B cell (primary cell): Measurements from ENCODE around the gene AMACR. TPM values are rescaled to one million over a fixed set of nuclear protein-coding genes. Genes with fewer than 3 reads are reported as not detected.

Experiments used
- ATAC-seq: fragments of 200-7000 bp; cut with Tn5 transposase; one replicate; pipeline ENCODE4 v1.10.0; 2021; ENCODE audit warnings: low read depth, mild to moderate bottlenecking, moderate number of reproducible peaks, moderate library complexity
- CTCF ChIA-PET: fragments of 350-600 bp; sonication (Branson Sonifier 250); formaldehyde crosslinking; loops from one replicate; lab custom pipeline; 2021; ENCODE audit warnings: antibody characterized with exemption, inconsistent platforms; lab: Charles Lee
- POLR2A ChIA-PET: fragments of 350-600 bp; sonication (Branson Sonifier 250); formaldehyde crosslinking; loops from one replicate; lab custom pipeline; 2021; ENCODE audit warnings: antibody characterized with exemption; lab: Charles Lee
- DNase-seq: peaks from one replicate; pipeline ENCODE4 v3.0.0; 2013
- H2AFZ ChIP-seq: 2 replicates; pipeline ENCODE4 v1.6.1; 2012; ENCODE audit warnings: mild to moderate bottlenecking, low read depth, low read length; ENCODE audit not compliant: insufficient read depth, poor library complexity, severe bottlenecking
- H3K27ac ChIP-seq, 2 donors: 1 replicate in 1 of 2; 2 replicates in 1 of 2; pipeline ENCODE4 v1.5.1; 2012 to 2013; ENCODE audit warnings: low read length in 2 of 2, mild to moderate bottlenecking in 2 of 2, moderate library complexity in 1 of 2
- H3K27me3 ChIP-seq, 4 experiments: fragments of 200-600 bp in 1 of 4; sonication (generic) in 1 of 4; replicated peaks in 1 of 4; 1 replicate in 2 of 4; 2 replicates in 2 of 4; pipeline versions ENCODE4 v1.6.1 to v1.7.0; 2013 to 2016; ENCODE audit warnings: low read length in 3 of 4, mild to moderate bottlenecking in 2 of 4, mixed read lengths in 1 of 4, moderate library complexity in 1 of 4; ENCODE audit not compliant: insufficient read depth in 4 of 4, control insufficient read depth in 3 of 4; ENCODE audit errors: control extremely low read depth in 1 of 4
- H3K36me3 ChIP-seq, 2 experiments: replicated peaks in 1 of 2; 1 replicate in 1 of 2; 2 replicates in 1 of 2; pipeline versions ENCODE4 v1.6.1 to v1.7.1; 2013; ENCODE audit warnings: low read length in 1 of 2; ENCODE audit not compliant: insufficient read depth in 2 of 2, control insufficient read depth in 1 of 2; ENCODE audit errors: control extremely low read depth in 1 of 2, extremely low read depth in 1 of 2
- H3K4me1 ChIP-seq, 2 donors: fragments of 200-600 bp in 1 of 2; sonication (generic) in 1 of 2; 1 replicate in 1 of 2; 2 replicates in 1 of 2; pipeline versions ENCODE4 v1.5.1 to v1.6.1; 2013 to 2017; ENCODE audit warnings: low read length in 2 of 2; ENCODE audit not compliant: control insufficient read depth in 2 of 2, insufficient read depth in 2 of 2
- H3K4me2 ChIP-seq: replicated peaks from 2 replicates; pipeline ENCODE3; 2012; ENCODE audit warnings: mild to moderate bottlenecking, low read depth, low read length; ENCODE audit not compliant: poor library complexity, severe bottlenecking
- H3K4me3 ChIP-seq, 5 experiments: fragments of 200-600 bp in 1 of 5; sonication (generic) in 1 of 5; 1 replicate in 3 of 5; 2 replicates in 2 of 5; pipeline versions ENCODE4 v1.5.1 to v1.7.0; 2011 to 2016; ENCODE audit warnings: low read length in 4 of 5, mild to moderate bottlenecking in 4 of 5, low read depth in 2 of 5, control low read depth in 1 of 5, moderate library complexity in 1 of 5; ENCODE audit not compliant: insufficient read depth in 1 of 5; ENCODE audit errors: control extremely low read depth in 1 of 5, extremely low read depth in 1 of 5
- H3K79me2 ChIP-seq: fragments of 200-600 bp; sonication (generic); one replicate; pipeline ENCODE4 v1.6.0; 2016; ENCODE audit warnings: low read length; ENCODE audit not compliant: control insufficient read depth, insufficient read depth
- H3K9ac ChIP-seq: fragments of 200-600 bp; sonication (generic); 2 replicates; pipeline ENCODE4 v1.6.1; 2017; ENCODE audit warnings: mild to moderate bottlenecking, low read length, moderate library complexity
- H3K9me3 ChIP-seq, 3 donors: one replicate each; pipeline versions ENCODE4 v1.6.1 to v1.7.1; 2013; ENCODE audit warnings: low read length in 2 of 3; ENCODE audit not compliant: control insufficient read depth in 2 of 3, insufficient read depth in 1 of 3; ENCODE audit errors: control extremely low read depth in 1 of 3
- H4K20me1 ChIP-seq: 2 replicates; pipeline ENCODE4 v1.6.0; 2012; ENCODE audit warnings: mild to moderate bottlenecking, low read length; ENCODE audit not compliant: insufficient read depth, control insufficient read depth, poor library complexity, severe bottlenecking
- H3K27ac Mint-ChIP-seq: one replicate; pipeline ENCODE4 v1.8.0; 2021; ENCODE audit warnings: mixed read lengths
- H3K27me3 Mint-ChIP-seq: one replicate; pipeline ENCODE4 v1.8.0; 2021; ENCODE audit warnings: mixed read lengths
- H3K4me1 Mint-ChIP-seq: one replicate; pipeline ENCODE4 v1.8.0; 2021; ENCODE audit warnings: mixed read lengths
- H3K4me3 Mint-ChIP-seq: one replicate; pipeline ENCODE4 v1.8.0; 2021; ENCODE audit warnings: mixed read lengths
- H3K9me3 Mint-ChIP-seq: one replicate; pipeline ENCODE4 v1.8.0; 2022; ENCODE audit warnings: mixed read lengths; ENCODE audit not compliant: insufficient read depth
- CTCF ChIP-seq: fragments of 200-600 bp; IDR thresholded peaks from one replicate; pipeline ENCODE4 v1.8.0; 2022; ENCODE audit warnings: antibody characterized with exemption, mild to moderate bottlenecking
- EZH2 ChIP-seq: IDR thresholded peaks from 2 replicates; pipeline ENCODE4 v1.6.1; 2012; ENCODE audit warnings: borderline replicate concordance, low read depth, mild to moderate bottlenecking, moderate library complexity, low read length; ENCODE audit not compliant: insufficient read depth, poor library complexity, severe bottlenecking
- WGBS: methylation state at CpG from one replicate; pipeline ENCODE4 v1.1.5; 2013; ENCODE audit warnings: missing lambda C conversion rate; ENCODE audit not compliant: insufficient coverage; 5-methylcytosine and 5-hydroxymethylcytosine counted together
- intact Hi-C: fragments of 100-400 bp; cut with micrococcal nuclease; formaldehyde crosslinking; loops from one replicate; pipeline ENCODE4 v1.10.0; 2022
- polyA plus RNA-seq: library from polyadenylated mRNA; depleted of rRNA; stranded (reverse); fragments of >200 nt; gene quantifications from 2 replicates; pipeline ENCODE4 v1.2.3, GENCODE V29; 2012
- total RNA-seq, 2 donors: library from RNA; stranded (reverse); fragments of 120-200 nt in 1 of 2; gene quantifications; 1 replicate in 1 of 2; 2 replicates in 1 of 2; pipeline versions ENCODE4 v1.2.3 to v1.2.4, GENCODE V29; 2013 to 2022

The AMACR gene
- total and polyA plus RNA-seq, 2 donors (not counting 1 experiment from before 2014, with no cell fraction given), result 2.6 to 5.8 TPM

- DNase-seq (no peak), ATAC-seq (no peak)
- peak overlapping the region; percentile 42 for H3K4me3 Mint-ChIP-seq
- Histone ChIP-seq H3K9me3 (no peaks in the 10 kb centered on the region), H3K4me2 (no peak overlapping the region), H3K4me1 (peaks cover 9 to 15% of the 10 kb centered on the region in 2 donors), H3K27me3 (no peaks in the 10 kb centered on the region), H2AFZ (no peak overlapping the region), H3K79me2 (peaks cover 6% of the 10 kb centered on the region), H3K36me3 (no peaks in the 10 kb centered on the region), H4K20me1 (no peaks in the 10 kb centered on the region), H3K9ac (no peak overlapping the region), H3K4me3 (no peak overlapping the region), H3K27ac (no peak overlapping the region)
- WGBS, result no CpG with 5 or more reads among the region's 1 CpG
- H3K4me1 Mint-ChIP-seq, result peaks cover 22% of the 10 kb centered on the region
- intact Hi-C loops, result loop anchor here (2.0 to 5.0 kb wide), 3 partner anchors 569 to 1567 kb away; partner anchors contain the start of genes BRIX1, RAD1, TARS1 and ZFR
- ChIA-PET CTCF (interaction anchor here (1.5 kb wide), 1 partner anchor 574 kb away, joined by 3 read pairs; no protein-coding TSS in a partner anchor), POLR2A (no interaction called here)
- H3K9me3 Mint-ChIP-seq, result no peaks in the 10 kb centered on the region
- H3K27ac Mint-ChIP-seq, result no peak overlapping the region
- H3K27me3 Mint-ChIP-seq, result no peaks in the 10 kb centered on the region
- TF ChIP-seq CTCF (no peak), EZH2 (no peak)
Observed at GRCh38 chr5:34009610-34010009, 1.8 kb upstream of the AMACR start.

GRCh38 chr5:34008802-34009201 lies 952 bp upstream of the AMACR start:
- peaks cover 22% of the 10 kb centered on the region for H3K4me1 Mint-ChIP-seq
- CTCF ChIA-PET, result interaction anchor here (1.0 to 1.3 kb wide), 3 partner anchors 9 to 11 kb away, joined by 3 to 5 read pairs (median 3); no protein-coding TSS in a partner anchor
- ATAC-seq (no peak), DNase-seq (no peak)
- POLR2A ChIA-PET, result interaction anchor here (0.7 to 2.0 kb wide), 3 partner anchors 39 to 921 kb away, joined by 3 to 5 read pairs (median 3); partner anchors contain the start of genes BRIX1, DNAJC21 and RAD1
- H3K4me3 Mint-ChIP-seq, result peak overlapping the region; percentile 95
- Histone ChIP-seq H3K36me3 (peaks cover 3 to 4% of the 10 kb centered on the region in 2 experiments), H3K4me3 (peak overlapping the region; percentile 76 to 98 (median 92)), H3K27ac (peak overlapping the region; percentile 72 to 77), H3K4me1 (peaks cover 9 to 15% of the 10 kb centered on the region in 2 donors), H3K79me2 (peaks cover 6% of the 10 kb centered on the region), H3K4me2 (peak overlapping the region; percentile 74), H2AFZ (peak overlapping the region; percentile 91), H3K9me3 (no peaks in the 10 kb centered on the region), H3K9ac (peak overlapping the region; percentile 82), H3K27me3 (no peaks in the 10 kb centered on the region), H4K20me1 (no peaks in the 10 kb centered on the region)
- intact Hi-C loops, result loop anchor here (2.0 to 5.0 kb wide), 3 partner anchors 568 to 1567 kb away; partner anchors contain the start of genes BRIX1, RAD1, TARS1 and ZFR
- peak overlapping the region; percentile 92 for H3K27ac Mint-ChIP-seq
- no peaks in the 10 kb centered on the region for H3K9me3 Mint-ChIP-seq
- WGBS, result no CpG with 5 or more reads among the region's 1 CpG
- no peak for TF ChIP-seq EZH2
- no peak for TF ChIP-seq CTCF
- H3K27me3 Mint-ChIP-seq, result no peaks in the 10 kb centered on the region
